Epithelial cell of proximal tubule (primary cell): ENCODE results near the gene CPB2. TPM values are rescaled to one million over a fixed set of nuclear protein-coding genes. Genes with fewer than 3 reads are reported as not detected.

Source experiments
- DNase-seq: peaks from one replicate; pipeline ENCODE4 v3.0.0-alpha.2; 2011; ENCODE audit warnings: low read depth
- H3K4me3 ChIP-seq: 2 replicates; pipeline ENCODE4 v1.5.1; 2011; ENCODE audit warnings: low read depth, mild to moderate bottlenecking, low read length
- total RNA-seq: library from RNA; depleted of rRNA; stranded (reverse); fragments of >200 nt; gene quantifications from 2 replicates; pipeline ENCODE4 v1.2.3, GENCODE V29; 2015
- TF ChIP-seq, protein P1 (sequence below): conservative IDR thresholded peaks from 2 replicates; pipeline ENCODE4 v1.5.1; 2012; ENCODE audit warnings: low read depth, mild to moderate bottlenecking, low read length

Gene CPB2
- total RNA-seq, 1 donor from 2014 or later, result not detected

DNA sequence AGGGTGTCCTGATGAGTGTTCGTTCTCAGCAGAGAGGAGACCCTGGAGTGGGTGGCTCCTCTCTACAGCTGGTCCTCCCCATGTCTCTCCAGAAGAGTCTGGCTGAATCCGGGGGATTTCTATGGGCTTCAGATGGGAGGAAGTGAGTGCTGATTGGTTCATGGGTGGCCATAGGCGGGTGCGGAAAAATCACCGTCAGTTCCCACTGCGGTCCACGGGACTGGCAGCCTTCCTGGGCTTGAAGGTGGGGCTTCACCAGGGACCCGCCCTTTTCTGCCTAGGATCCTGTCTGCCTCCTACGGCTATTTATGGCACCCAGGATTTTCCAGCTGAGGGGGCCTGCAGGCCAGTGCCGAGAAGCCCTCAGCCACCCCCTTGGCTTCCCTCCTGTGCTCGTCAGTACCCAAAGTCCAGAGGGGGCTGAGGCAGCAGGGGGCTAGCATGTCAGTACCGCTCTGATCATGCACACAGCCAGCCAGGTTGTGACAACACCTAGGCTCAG is 18.4 kb downstream of the CPB2 start:
- H3K4me3 ChIP-seq, result no peak overlapping the region
- TF ChIP-seq, protein P1, sequence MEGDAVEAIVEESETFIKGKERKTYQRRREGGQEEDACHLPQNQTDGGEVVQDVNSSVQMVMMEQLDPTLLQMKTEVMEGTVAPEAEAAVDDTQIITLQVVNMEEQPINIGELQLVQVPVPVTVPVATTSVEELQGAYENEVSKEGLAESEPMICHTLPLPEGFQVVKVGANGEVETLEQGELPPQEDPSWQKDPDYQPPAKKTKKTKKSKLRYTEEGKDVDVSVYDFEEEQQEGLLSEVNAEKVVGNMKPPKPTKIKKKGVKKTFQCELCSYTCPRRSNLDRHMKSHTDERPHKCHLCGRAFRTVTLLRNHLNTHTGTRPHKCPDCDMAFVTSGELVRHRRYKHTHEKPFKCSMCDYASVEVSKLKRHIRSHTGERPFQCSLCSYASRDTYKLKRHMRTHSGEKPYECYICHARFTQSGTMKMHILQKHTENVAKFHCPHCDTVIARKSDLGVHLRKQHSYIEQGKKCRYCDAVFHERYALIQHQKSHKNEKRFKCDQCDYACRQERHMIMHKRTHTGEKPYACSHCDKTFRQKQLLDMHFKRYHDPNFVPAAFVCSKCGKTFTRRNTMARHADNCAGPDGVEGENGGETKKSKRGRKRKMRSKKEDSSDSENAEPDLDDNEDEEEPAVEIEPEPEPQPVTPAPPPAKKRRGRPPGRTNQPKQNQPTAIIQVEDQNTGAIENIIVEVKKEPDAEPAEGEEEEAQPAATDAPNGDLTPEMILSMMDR, result no peak
- no peak for DNase-seq

DNA sequence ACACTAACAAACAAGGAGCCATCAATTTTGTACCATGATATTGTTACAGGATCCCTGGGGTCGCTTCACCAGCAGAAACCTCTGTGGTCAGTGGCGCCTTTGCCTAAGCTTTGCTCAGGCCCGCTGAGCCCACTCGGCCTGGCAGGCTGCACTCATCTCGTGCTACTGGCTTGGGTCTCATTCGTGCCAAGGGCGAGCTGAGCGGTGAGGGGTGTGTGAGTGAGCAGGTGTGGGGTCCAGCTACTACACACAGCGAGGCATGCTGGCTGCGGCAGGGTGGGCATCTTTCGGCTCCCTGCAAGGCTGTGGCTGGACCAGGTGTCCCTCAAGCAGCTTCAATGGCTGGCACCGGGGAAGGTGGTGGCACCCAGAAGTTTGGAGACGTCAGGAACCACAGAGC is 19.1 kb downstream of the CPB2 start:
- TF ChIP-seq, protein P1, result no peak
- no peak for DNase-seq
- no peak overlapping the region for H3K4me3 ChIP-seq

DNA sequence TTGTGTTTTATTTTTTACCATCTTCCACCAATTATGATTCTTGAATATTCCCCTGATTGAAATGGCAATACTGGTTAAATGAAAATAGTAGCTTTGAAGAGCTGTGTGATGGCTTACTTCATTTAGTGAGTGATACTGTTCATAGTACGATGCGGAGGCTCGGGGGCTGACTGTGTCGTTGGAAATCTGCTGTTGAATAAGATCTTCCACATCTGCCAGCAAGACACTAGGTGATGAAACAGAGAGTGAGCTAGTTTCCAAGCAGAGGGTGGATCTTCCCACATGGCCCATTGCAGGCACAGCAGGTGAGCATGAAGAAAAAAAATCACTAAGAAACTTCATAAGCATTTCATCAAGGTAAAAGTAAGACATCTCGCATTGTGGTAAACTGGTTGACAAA is 22.5 kb downstream of the CPB2 start:
- no peak for DNase-seq
- TF ChIP-seq, protein P1, result no peak
- H3K4me3 ChIP-seq, result no peak overlapping the region

DNA sequence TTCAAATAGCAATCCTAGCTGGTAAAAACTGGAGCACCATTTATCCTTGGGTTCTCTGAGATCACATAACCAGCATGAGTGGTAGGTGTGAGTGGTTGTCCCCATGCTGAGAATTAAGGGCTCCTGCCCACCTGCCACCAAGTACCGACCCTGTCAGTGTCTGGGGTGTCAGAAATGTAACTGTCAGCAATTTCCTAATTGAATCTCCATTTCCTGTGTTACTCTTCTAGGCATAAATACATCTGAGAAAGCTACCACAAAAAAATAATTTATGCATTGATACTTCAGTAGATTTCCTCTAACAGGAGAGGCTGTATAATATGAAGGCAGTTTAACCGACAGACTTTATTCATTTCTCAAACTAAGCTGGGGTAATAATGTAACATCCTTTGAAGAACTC is 25.1 kb downstream of the CPB2 start:
- no peak for DNase-seq
- TF ChIP-seq, protein P1, result no peak
- no peak overlapping the region for H3K4me3 ChIP-seq

DNA sequence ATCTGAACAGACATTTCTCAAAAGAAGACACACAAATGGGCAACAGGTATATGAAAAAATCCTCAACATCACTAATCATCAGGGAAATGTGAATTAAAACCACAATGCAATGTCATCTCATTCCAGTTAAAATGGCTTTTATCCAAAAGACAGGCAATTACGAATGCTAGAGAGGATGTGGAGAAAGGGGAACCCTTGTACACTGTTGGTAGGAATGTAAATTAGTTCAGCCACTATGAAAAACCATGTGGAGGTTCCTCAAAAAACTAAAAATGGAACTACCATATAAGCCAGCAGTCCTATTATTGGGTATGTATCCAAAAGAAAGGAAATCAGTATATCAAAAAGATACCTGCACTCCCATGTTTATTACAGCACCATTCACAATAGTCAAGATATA is 27.6 kb downstream of the CPB2 start:
- no peak for DNase-seq
- TF ChIP-seq, protein P1, result no peak
- no peak overlapping the region for H3K4me3 ChIP-seq

DNA sequence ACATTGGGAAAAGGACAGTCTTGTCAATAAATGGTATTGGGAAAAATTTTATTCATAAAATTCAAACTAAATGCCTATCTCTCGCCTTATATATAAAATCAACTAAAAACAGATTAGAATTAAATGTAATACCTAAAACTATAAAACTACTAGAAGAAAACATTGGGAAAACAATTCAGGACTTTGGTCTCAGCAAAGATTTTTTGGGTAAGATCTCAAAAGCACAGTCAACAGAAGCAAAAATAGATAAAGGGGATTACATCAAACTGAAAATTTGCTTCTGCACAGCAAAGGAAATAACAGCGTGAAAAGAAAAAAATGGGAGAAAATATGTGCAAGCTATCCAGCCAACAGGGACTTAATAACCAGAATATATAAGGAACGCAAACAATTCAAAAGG is 28.0 kb downstream of the CPB2 start:
- TF ChIP-seq, protein P1, result no peak
- H3K4me3 ChIP-seq, result no peak overlapping the region
- DNase-seq, result no peak

DNA sequence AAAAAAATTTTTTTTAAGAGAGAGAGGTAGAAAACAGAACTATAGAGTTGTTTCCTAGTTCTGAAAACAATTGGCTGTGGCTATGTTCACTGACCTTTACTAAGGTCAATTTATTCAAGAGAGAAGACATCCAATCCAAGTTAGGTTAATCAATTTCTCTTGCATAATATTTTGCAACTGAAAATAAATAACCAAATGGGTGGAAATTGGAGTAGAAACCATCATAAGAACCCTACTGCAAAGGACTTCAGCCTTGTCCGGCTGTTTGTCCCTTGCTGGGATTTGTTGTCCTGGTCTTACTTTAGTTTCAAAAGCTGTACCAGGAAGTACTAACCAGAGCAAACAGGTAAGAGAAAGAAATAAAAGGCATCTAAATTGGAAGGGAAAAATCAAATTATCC is 29.0 kb downstream of the CPB2 start:
- no peak overlapping the region for H3K4me3 ChIP-seq
- TF ChIP-seq, protein P1, result no peak
- DNase-seq, result no peak
